Measurements from ENCODE around the gene NFE2L2. TPM values are rescaled to one million over a fixed set of nuclear protein-coding genes. Genes with fewer than 3 reads are reported as not detected.
A peak's percentile ranks its signal among the peaks of the same experiment; 100 is the strongest.
"Not testable (repeated sequence)": the region's sequence is repeated elsewhere in the genome, so short reads cannot be mapped to it uniquely, and the experiment has no call there.

NFE2L2 gene
- total RNA-seq, 4 donors from 2014 or later, result 62.0 to 115 (median 72.3) TPM

DNA sequence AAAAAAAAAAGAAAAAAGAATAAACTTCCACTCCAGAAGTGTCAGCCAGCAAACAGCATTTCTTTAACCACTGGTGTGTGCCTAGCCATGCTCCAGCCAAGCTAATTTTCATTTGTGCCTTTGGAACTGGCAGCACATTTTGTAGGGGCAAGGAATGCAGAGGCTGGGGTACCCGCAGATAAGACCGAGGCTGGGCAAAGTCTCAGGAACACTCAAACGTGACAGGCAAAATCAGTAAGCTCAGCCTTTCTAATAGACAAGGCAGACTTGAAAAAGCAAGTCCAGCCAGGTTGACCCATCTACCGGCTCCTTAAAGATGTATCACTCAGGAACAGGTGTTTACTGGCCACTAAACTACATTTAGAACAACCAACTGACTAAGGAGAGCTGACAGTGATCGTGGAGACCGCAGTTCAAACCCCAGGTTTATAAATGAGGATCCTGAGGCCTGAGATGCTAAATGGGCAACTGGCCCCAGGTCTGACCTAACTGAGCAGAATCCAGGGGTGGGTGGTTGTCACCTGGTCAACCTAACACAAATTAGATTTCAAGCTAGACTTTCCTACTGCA lies 16.7 kb downstream of the NFE2L2 start:
- H3K4me3 ChIP-seq, result no peak overlapping the region
- no peaks in the 10 kb centered on the region for H3K9me3 ChIP-seq
- TF ChIP-seq EP300 (IDR thresholded peaks at IDR 0.05) (no peak), POLR2A (IDR thresholded peaks at IDR 0.05; ENCODE audit: low read depth) (no peak), POLR2AphosphoS5 (IDR thresholded peaks at IDR 0.05) (no peak)
- TF ChIP-seq, protein P1, sequence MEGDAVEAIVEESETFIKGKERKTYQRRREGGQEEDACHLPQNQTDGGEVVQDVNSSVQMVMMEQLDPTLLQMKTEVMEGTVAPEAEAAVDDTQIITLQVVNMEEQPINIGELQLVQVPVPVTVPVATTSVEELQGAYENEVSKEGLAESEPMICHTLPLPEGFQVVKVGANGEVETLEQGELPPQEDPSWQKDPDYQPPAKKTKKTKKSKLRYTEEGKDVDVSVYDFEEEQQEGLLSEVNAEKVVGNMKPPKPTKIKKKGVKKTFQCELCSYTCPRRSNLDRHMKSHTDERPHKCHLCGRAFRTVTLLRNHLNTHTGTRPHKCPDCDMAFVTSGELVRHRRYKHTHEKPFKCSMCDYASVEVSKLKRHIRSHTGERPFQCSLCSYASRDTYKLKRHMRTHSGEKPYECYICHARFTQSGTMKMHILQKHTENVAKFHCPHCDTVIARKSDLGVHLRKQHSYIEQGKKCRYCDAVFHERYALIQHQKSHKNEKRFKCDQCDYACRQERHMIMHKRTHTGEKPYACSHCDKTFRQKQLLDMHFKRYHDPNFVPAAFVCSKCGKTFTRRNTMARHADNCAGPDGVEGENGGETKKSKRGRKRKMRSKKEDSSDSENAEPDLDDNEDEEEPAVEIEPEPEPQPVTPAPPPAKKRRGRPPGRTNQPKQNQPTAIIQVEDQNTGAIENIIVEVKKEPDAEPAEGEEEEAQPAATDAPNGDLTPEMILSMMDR (IDR thresholded peaks at IDR 0.05), result no peak
- H3K27me3 ChIP-seq, result no peaks in the 10 kb centered on the region
- peak overlapping the region in 2 of 4 donors; percentile 19 to 61 for H3K27ac ChIP-seq (replicated peaks in 1 of 4)
- intact Hi-C loops (cut with DNase I), result no loop called here
- 95% methylated on average over 5 of the region's 6 CpGs for WGBS
- H3K36me3 ChIP-seq, result no peaks in the 10 kb centered on the region
- H3K4me1 ChIP-seq, result peaks cover 97 to 100% (median 98%) of the 10 kb centered on the region in 4 donors
- DNase-seq (ENCODE audit: extremely low spot score), result no peak

DNA sequence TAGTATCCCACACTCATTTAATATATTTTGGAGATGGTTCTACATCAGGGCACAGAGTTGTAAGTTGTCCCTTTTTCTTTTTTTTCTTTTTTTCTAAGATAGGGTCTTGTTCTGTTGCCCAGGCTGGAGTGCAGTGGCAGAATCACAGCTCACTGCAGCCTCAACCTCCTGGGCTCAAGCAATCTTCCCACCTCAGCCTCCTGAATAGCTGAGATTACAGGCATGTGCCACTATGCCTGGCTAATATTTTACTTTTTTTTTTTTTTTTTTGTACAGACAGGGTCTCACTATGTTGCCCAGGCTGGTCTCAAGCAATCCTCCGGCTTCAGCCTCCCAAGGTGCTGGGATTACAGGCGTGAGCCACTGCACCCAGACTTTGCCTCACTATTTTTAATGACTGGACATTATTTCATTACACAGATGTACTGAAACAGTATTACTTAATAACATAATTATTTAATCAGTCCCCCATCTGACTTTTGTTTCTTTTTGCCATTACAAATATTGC lies 17.9 kb downstream of the NFE2L2 start:
- peaks cover 94 to 100% (median 97%) of the 10 kb centered on the region in 4 donors for H3K4me1 ChIP-seq
- H3K27ac ChIP-seq (replicated peaks in 1 of 4), result peak overlapping the region in 2 of 4 donors; percentile 40 to 91
- intact Hi-C loops (cut with DNase I); H3K4me3 ChIP-seq; H3K27me3 ChIP-seq; DNase-seq (ENCODE audit: extremely low spot score); H3K9me3 ChIP-seq; H3K36me3 ChIP-seq: not testable (repeated sequence)
- 91% methylated on average over 2 of the region's 2 CpGs for WGBS

DNA sequence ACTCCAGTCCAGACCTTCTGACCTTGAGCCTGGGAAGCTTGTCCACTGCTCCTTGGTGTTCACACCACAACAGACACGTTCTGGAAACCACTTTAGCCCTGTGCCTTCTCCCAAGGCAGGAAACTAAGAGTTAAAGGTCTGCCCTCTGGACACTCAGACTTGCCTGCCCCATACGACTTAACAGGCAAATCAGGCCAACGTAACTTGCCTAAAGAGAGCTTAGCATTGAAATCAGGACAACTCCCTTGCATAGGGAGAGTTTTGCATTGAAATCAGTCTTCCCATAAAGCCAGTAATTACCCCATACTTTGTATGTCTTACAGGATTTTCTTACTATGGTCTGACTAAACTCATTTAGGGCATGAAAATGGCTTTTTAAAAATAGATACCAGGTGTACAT lies 18.5 kb downstream of the NFE2L2 start:
- Histone ChIP-seq H3K36me3 (no peaks in the 10 kb centered on the region), H3K27me3 (no peaks in the 10 kb centered on the region), H3K27ac (replicated peaks in 1 of 4) (peak overlapping the region; percentile 40 to 91 (median 83)), H3K4me3 (no peak overlapping the region), H3K4me1 (peaks cover 94 to 100% (median 97%) of the 10 kb centered on the region in 4 donors), H3K9me3 (no peaks in the 10 kb centered on the region)
- no peak for DNase-seq (ENCODE audit: extremely low spot score)
- WGBS, result 39% methylated on average over 3 of the region's 3 CpGs
- TF ChIP-seq POLR2AphosphoS5 (IDR thresholded peaks at IDR 0.05) (no peak), EP300 (IDR thresholded peaks at IDR 0.05) (no peak), POLR2A (IDR thresholded peaks at IDR 0.05; ENCODE audit: low read depth) (no peak)
- TF ChIP-seq, protein P1 (IDR thresholded peaks at IDR 0.05), result no peak
- intact Hi-C loops (cut with DNase I), result no loop called here

DNA sequence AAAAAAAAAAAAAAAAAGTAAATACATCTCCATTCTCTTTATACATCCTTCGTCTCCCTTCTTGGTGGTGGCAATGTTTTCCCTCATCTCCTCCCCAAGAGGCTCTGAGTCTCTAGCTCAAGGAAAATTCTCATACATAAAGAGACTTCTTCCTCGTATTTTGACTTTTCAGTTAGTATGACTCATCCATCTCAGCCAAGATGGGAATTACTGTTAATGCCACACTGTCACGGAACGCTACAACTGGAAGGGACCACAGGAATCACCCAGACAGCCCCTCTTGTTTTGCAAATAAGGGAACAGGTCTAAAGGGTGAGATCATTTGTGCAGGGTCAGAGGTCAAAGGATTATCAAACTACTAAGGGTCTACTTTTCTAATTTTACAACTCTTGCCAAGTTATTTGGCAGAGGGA lies 19.5 kb downstream of the NFE2L2 start:
- no peaks in the 10 kb centered on the region for H3K36me3 ChIP-seq
- peaks cover 94 to 100% (median 97%) of the 10 kb centered on the region in 4 donors for H3K4me1 ChIP-seq
- peak overlapping the region; percentile 81 to 91 (median 83) for H3K27ac ChIP-seq (replicated peaks in 1 of 4)
- H3K9me3 ChIP-seq, result no peaks in the 10 kb centered on the region
- intact Hi-C loops (cut with DNase I), result no loop called here
- H3K4me3 ChIP-seq, result no peak overlapping the region
- peak in 1 of 2 donors; percentile 20 for TF ChIP-seq POLR2AphosphoS5 (IDR thresholded peaks at IDR 0.05)
- no peak for TF ChIP-seq POLR2A (IDR thresholded peaks at IDR 0.05; ENCODE audit: low read depth)
- H3K27me3 ChIP-seq, result no peaks in the 10 kb centered on the region
- no peak for DNase-seq (ENCODE audit: extremely low spot score)
- 31% methylated on average over 4 of the region's 4 CpGs for WGBS

DNA sequence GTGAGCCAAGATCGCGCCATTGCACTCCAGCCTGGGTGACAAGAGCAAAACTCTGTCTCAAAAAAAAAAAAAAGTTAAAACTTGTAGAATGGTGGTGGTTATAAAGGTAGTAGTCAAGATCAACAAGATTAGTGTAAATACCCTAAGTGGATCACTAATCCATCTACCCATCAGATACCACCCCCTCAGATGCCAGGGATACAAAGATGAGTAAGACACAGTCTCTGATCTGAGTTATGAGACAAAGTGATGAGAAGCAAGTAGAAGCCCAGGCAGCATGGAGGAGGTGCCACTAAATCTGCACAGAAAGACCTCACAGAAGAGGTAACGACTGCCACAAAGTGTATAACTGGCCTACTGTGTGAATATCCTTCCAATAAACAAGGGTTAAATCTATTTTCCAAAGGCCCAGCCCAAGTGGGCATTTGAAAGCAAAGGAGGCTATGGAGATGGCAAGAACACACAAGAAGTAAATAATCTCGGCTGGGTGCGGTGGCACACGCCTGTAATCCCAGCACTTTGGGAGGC lies 20.2 kb downstream of the NFE2L2 start:
- Histone ChIP-seq H3K36me3 (no peaks in the 10 kb centered on the region), H3K4me3 (no peak overlapping the region), H3K4me1 (peaks cover 94 to 100% (median 99%) of the 10 kb centered on the region in 4 donors), H3K9me3 (no peaks in the 10 kb centered on the region), H3K27ac (replicated peaks in 1 of 4) (peak overlapping the region; percentile 81 to 91 (median 83)), H3K27me3 (no peaks in the 10 kb centered on the region)
- no peak for TF ChIP-seq EP300 (IDR thresholded peaks at IDR 0.05)
- no peak for TF ChIP-seq POLR2A (IDR thresholded peaks at IDR 0.05; ENCODE audit: low read depth)
- TF ChIP-seq, protein P1 (IDR thresholded peaks at IDR 0.05), result no peak
- no peak for TF ChIP-seq POLR2AphosphoS5 (IDR thresholded peaks at IDR 0.05)
- intact Hi-C loops (cut with DNase I), result no loop called here
- 97% methylated on average over 6 of the region's 6 CpGs for WGBS
- DNase-seq (ENCODE audit: extremely low spot score), result no peak

Measured in esophagus muscularis mucosa (tissue), 4 donors.